Renal pelvis (tissue), 4 donors: Measurements from ENCODE around the gene DNM2. TPM values are rescaled to one million over a fixed set of nuclear protein-coding genes. Genes with fewer than 3 reads are reported as not detected.
"Not testable (repeated sequence)": the region's sequence is repeated elsewhere in the genome, so short reads cannot be mapped to it uniquely, and the experiment has no call there.

Source experiments
- DNase-seq: peaks from one replicate; pipeline ENCODE4 v3.0.0-alpha.2; 2013
- polyA plus RNA-seq, 3 donors: library from polyadenylated mRNA; unstranded; fragments of 120-200 nt; gene quantifications; one replicate each; pipeline ENCODE4 v1.2.1, GENCODE V29; 2013; ENCODE audit not compliant: insufficient read length in 3 of 3

Gene DNM2
- polyA plus RNA-seq, 3 donors = 130 to 167 (median 158) TPM

DNA sequence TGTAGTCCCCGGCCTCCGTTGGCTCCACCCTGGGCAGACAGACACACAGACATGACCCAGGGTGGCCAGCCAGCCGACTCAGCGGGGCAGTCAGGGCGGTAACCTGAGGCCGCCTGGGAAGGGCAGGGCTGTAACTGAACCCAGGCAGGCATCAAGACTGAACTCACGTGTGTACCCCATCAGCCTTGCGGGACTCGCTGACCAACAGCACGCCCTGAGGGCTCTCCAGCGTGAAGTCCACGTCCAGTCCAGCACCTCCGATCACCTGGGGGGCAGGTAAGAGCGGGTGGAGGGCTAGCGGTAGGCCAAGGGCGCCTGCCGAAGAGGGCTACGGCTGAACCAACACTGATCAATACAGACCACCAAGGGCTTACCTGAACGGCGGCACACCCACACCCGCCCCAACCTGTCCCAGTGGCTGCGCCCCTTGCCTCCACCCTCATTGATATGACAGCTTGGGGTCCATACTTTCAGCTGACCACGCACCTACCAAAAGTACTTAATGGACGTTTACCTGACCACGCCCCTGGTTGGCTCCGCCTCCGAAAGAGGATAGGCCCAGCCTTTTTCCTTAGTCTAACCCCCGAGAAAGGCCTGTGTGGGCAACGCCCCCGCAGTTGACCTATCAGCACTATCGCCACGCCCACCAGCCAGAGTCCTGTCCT is 117.3 kb downstream of the DNM2 start:
- no peak for DNase-seq

DNA sequence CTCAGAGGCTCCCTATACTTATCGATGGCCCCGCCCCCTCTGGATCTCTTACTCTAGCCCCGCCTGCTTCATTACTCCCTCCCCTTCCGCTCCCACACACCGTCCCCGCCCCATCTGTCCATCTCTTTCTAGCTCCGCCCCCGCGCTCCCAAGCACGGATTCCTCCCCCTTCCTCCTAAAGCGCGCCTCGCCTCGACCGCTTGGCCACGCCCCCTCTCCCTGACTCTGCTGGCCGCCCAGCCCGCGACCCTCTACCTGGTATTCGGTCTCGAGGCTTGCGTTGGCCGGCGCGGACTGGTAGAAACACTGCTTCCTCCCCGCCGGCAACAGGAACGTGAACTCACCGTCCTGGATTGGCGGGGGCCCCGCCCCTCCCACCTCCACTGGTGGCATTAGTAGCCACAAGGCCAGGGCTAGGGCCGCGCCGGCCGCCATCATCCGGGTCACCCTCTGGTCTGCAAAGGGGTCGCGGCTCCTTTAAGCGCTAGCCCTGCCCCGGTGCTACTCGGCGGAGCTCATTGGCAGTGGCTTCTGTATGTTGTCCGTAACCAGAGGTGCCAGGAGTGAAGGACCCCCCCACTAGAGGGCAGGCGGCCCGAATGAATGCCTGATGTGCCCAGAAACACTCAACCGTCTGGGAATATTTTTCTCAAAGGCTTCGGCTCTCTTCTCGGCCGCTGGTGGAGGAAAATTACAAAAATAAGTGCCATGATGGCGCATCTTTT is 118.0 kb downstream of the DNM2 start, which contains the start of gene TMED1:
TMED1 (minus strand) TSS at position 459 of the 725 bp plus-strand sequence; CDS start at position 438, 21 bp downstream.
- peak; percentile 99 for DNase-seq

DNA sequence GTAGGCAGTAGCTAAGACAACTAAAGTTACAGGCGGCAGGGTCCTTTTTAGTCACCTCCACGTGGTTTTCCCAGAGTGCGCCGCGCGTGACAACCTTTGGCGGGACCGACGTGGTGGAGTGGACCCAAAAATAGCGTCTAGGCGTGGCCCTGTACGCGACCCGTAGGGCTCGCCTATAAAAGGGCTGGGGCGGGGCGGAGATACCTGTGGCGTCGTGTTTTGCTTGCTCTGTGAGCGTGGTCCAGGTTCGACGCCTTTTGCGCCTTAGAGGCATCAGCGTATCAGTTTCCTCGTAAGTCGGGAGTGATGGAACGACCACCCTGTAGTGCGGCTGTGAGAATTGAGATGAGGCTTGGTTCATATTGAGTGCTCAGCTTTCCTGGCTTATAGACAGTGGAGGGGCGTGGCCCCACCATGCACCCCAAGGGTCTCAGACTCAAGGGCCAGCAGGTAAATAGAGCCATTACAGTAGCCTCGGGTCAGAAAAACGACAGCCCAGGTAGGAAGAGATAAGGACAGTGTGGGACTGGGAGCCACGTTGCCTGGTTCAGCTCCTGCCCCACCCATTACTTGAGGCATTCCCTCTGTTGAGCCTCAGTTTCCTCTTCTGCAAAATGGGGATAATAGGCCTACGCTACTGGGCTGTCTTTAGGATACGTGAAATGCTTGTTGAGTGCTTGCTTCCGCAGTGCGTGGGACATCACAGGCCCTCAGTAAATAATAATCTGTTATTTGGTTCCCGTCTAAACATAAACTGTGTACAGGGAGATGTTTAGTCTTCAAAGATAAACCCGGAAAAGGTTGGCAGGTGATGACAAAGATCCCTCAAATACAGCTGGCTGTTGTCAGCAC is 118.8 kb downstream of the DNM2 start:
- no peak for DNase-seq

DNA sequence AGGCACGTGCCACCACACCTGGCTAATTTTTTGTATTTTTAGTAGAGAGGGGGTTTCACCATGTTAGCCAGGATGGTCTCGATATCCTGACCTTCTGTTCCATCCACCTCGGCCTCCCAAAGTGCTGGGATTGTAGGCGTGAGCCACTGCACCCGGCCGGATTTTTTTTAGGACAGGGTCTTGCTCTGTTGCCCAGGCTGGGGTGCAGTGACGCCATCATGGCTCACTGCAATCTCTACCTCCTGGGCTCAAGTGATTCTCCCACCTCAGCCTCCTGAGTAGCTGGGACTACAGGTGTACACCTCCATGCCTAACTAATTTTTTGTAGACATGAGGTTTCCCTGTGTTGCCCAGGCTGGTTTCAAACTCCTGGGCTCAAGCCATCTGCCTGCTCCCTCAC is 119.8 kb downstream of the DNM2 start:
- DNase-seq = not testable (repeated sequence)

DNA sequence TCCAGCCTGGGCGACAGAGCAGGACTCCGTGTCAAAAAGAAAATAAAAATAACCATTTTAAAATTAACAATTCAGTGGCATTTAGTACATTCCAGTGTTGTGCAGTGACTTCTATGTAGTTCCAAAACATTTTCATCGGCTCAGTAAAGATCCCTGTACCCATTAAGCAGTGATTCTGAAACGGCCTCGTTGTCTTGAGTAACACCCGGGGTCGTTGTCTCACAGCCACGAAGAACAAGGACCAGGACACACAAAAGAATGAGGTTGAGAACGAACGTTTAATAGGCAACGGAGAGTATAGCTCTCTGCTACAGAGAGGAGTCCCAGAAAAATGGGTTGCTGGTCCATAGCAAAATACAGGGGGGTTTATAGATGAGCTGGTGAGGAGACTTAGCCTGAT is 120.5 kb downstream of the DNM2 start:
- no peak for DNase-seq

DNA sequence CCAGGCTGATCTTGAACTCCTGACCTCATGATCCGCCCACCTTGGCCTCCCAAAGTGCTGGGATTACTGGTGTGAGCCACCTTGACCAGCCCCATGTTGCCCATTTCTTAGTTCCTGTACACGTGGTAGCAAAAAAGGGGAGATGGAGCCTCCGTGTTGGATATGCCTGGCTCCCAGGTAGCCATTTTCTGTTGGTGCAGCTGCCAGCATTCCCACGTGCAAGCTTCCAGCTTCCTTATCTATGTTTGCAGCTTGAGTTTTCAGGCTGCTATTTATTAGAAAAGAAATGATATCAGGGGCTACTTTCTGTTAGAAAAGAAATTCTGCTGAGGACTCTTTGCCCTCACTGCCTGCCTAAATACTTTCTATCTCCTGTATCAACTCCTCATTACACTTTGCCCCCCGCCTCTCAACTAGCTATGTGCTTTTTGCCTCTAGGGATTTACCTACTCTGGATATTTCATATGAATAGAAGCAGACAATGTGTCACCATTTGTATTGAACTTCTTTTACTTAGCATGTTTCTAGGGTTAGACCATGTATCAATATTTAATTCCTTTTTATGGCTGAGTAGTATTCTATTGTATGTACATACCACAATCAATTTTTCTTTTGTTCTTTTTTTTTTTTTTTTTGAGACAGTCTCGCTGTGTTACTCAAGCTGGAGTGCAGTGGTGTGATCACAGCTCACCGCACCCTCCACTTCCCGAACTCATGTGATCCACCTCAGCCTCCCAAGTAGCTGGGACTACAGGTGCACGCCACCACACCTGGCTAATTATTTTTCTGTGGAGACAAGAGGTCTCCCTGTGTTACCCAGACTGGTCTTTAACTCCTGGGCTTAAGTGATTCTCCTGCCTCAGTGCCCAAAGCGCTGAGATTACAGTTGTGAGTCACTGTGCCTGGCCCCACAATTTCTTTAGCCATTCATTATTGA is 121.5 kb downstream of the DNM2 start:
- no peak for DNase-seq

DNA sequence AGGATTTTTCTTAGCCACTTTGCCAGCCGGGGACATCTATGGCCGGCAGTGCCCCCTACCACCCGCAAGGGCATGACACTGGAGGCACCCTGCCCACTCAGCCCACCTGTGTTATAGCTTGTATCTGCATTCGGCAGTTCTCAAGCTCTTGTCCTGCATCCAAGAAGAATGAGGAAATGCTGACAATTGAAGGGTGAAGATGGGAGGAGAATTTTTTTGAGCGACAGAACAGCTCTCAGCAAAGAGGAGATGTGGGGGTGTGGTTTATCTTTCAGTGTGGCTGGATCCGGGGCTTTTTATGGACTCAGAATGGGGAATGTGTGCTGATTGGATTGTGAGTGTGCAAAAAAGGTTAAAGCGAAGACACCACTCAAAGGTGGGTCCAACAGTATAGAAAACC is 124.9 kb downstream of the DNM2 start:
- no peak for DNase-seq

DNA sequence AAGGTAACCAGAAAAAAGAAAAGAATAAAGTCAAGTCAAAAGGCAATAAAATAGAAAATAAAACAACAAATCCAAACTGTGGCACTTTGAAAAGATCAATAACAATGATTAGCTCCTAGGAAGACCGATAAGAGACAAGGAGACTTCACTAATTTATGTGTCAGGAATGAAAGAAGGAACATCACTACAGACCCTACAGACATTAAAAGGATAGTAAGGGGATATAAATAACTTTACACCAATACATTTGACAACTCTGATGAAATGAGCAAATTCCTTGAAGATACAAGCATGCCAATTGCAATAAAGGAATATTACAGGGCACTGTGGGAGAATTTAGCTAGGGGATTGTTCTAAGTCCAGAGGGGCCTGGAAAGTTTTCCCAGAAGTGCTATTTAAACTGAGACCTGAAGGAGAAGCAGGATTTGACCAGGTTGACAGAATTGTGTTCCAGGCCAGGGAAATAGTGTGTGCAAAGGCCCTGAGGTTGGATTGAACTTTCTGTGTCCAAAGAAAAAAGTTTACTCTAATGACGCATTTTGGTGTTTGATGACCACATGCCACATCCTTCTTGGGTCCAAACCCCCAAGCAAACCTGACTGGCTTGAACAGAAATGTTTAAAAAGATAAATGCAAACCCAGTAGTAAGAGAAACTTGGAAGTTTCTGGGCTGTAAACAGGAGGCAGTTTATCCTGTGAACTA is 128.8 kb downstream of the DNM2 start:
- DNase-seq = no peak

DNA sequence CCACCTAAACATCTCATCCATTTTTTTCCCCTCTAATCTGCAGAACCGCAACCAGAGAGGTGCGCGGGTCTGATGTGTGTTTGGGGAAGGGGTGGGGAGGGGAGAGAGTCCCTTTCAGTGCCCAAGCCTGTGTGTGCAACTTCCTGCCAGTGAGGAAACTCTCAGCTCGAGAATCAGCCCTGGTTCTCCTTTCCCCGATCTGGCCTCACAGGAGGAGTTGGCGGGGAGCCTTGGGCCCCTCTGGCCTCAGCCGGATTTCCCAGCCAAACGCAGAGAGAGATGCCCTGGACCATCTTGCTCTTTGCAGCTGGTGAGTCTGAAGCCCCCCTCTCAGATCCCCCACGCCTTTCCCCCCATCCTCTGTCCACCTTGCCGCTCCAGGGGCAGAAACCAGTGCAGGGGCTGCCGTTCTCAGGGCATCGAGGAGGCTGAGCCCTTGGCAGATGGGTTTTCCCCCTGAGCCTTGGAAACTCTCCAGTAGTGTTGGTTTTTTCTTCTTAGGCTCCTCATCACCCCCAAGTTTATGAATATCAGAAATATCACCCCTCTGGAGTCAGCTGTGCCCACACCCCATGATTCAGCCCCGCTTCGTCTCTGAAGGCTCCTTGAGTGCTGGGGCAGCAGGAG is 130.5 kb downstream of the DNM2 start, which contains the start of gene C19orf38:
C19orf38 (plus strand) TSS at position 186 of the 627 bp plus-strand sequence; CDS start at position 280, 94 bp downstream.
- no peak for DNase-seq

DNA sequence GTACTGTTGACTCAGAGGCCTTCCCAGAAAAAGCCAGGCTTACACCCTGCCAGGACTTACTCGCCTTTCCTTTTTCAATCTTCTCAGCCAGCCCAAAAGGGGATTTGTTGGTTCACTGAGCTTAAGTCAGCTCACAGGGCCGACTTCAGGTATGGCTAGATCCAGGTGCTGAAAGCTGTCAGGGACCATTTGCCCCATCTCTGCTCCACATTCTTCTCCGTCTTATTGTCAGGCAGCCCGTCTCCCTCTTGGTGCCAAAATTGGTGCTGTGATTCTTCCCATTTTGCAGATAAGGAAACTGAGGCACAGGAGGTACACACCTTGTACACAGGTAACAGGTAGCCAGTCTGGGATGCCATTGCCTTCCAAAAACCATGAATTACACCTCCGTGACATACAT is 132.8 kb downstream of the DNM2 start:
- no peak for DNase-seq

DNA sequence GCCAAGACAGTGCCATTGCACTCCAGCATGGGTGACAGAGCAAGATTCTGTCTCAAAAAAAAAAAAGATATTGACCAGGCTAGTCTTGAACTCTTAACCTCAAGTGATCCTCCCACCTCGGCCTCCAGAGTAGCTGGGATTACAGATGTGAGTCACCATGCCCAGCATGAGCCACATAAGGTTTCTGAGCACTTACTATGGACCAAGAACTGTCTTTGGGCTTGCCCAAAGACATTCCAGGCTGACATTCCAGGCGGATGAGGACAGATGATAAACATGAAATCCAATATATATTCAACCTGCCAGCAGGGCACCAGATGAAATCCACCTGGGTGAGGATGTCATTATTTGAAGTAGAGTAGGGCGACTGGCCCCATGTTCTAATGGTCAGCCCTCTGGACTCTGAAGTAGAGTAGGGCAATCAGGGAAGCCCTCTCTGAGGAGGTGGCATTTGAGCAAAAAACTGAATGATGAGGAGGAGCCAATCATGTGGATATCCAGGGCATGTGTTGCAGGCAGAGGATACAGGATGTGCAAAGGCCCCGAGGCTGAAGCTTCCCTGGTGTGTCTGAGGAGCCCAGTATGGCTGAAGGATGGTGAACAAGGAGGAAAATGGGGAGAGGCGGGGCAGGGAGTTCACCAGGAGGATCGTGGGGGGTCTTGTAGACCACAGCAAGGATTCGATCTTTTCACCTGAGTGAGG is 134.4 kb downstream of the DNM2 start:
- DNase-seq = no peak

DNA sequence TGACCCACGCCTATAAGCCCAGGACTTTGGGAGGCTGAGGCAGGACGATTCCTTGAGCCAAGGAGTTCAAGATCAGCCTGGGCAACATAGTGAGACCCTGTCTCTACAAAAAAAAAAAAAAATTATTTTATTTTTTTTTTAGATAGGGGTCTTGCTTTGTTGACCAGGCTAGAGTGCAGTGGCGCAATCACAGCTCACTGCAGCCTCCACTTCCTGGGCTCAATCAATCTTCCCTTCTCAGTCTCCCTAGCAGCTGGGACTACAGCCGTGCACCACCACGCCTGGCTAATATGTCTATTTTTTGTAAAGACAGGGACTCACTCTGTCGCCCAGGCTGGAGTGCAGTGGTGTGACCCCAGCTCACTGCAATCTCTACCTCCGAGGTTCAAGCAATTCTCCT is 135.1 kb downstream of the DNM2 start:
- no peak for DNase-seq

DNA sequence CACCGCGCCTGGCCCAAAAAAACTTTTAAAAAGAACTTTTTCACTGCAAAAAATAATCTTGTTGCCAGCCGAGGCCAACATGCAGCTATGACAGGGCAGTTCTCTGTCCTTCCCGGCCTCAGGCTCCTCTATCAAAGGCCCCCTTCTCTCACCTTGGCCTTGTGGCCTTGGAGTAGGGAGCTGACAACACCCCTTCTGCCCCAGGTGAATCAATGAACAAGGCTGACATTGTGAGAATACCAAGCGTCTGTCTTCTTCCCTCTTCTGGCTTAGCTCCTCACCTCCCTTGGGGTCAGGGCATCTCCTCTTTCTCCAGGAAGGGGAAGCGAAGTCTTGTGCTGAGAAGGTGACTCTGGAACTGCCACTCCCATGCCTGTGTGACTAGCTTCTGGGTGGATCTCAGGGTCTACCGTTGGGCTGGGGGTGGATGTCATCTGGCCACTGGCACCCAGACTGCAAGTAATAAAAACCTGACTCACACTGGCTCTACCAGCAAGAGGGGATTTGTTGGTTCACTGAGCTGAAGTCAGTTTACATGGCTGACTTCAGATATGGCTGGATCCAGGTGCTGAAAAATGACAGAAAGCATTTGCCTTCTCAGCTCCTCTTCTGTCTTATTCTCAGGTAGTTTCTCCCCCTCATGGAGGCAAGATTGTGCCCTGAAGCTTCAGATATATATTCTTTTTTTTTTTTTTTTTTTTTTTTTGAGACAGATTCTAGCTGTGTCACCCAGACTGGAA is 136.6 kb downstream of the DNM2 start:
- no peak for DNase-seq

DNA sequence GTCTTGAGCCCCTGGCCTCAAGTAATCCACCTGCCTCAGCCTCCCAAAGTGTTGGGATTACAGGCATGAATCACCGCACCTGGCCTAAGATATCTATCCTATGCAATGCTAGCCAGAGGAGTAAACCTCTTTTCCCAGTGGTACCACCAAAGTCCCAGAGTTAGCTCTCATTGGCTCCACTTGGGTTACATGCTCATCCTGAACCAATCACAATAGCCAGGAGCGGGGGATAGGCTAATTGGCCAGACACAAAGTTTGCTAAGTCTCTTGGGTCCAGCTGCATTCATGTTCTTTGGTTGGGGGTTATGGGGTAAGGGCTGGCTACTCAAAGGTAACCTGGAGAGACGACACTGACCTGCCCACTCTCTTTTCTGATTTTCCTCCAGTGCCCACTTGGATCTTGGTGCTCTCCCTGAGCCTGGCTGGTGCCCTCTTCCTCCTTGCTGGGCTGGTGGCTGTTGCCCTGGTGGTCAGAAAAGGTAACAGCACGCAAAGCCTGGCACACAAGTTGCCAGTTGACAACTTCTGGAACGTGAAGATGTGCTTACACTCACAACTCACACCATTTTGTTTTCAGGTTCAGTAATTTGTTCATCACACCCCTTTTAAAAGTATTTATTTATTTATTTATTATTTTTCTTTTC is 138.1 kb downstream of the DNM2 start:
- no peak for DNase-seq

DNA sequence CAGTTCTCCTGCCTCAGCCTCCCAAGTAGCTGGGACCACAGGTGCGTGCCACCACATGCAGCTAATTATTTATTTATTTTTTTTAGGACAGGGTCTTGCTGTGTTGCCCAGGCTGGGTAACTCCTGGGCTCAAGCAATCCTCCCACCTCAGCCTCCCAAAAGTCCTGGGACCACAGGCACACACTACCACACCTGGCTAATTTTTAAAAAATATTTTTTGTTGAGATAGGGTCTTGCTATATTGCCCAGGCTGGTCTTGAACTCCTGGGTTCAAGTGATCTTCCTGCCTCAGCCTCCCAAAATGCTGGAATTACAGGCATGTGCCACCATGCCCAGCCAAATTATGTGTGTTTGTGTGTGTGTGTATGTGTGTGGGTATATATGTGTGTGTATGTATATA is 139.0 kb downstream of the DNM2 start:
- DNase-seq = not testable (repeated sequence)

DNA sequence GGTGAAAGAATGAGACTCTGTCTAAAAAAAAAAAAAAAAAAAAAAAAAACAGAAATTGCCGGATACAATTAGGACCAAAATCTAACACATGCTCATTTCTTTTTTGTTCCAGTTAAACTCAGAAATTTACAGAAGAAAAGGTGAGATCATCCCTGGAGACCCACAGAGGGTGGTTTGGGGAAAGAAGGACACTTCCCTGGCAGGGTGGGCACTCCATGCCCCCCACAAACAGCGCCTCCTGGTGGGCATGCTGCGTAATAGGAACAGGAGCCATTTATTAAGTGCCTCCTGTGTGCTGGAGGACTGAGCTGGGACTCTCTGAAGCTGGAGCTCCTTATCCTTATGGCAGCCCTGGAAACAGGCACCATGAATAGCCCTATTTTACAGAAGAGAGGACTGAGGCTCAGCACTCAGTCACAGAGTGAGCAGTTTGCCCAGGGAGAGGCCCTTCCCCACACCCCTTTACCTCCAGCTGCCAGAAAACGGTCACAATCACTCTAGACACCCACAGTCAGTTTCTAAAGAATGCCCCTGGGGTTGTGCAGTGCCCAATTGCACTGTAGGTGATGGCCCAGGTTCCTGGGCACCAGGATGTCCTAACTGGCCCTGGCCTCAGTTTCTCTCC is 140.4 kb downstream of the DNM2 start:
- DNase-seq = no peak

DNA sequence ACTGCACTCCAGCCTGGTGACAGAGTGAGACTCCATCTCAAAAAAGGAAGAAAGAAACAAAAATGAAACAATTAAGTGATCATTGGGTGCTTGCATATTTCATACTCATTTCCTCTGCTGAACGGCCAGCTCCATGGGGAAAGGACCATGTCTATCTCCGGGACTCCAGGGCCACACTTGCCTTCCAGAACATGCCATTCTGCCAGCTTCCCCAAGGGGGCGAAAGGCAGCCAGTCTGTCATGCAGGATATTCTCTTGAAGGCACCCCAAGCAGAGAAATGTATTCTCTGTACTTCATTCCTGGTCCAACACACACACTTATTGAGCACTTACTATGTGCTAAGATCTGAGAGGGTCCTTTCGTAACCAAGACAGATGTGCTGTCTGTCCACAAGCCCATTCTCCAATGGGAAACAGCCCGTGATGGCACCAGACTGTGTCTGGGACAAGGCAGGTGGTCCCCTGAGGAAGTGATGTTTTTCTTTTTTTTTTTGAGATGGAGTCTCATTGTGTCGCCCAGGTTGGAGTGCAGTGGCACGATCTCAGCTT is 143.3 kb downstream of the DNM2 start:
- DNase-seq = no peak
